ENCODE measurements around the gene PCTP. TPM values are rescaled to one million over a fixed set of nuclear protein-coding genes. Genes with fewer than 3 reads are reported as not detected.

PCTP gene
- total RNA-seq, 1 donor from 2014 or later = 25.2 TPM

GRCh38 chr17:55793272-55793671 lies 42.4 kb downstream of the PCTP start:
- DNase-seq (ENCODE audit: low read depth in 2 of 2) = no peak

- DNase-seq (ENCODE audit: low read depth in 2 of 2) = no peak
Observed at GRCh38 chr17:55794725-55795482, 44.1 kb downstream of the PCTP start.

- DNase-seq (ENCODE audit: low read depth in 2 of 2) = no peak
Observed at GRCh38 chr17:55806745-55807495, 56.1 kb downstream of the PCTP start.

GRCh38 chr17:55811536-55811935 lies 60.7 kb downstream of the PCTP start:
- DNase-seq (ENCODE audit: low read depth in 2 of 2) = peak in 1 of 2 donors; percentile 48

GRCh38 chr17:55812323-55812722 lies 61.5 kb downstream of the PCTP start:
- no peak for DNase-seq (ENCODE audit: low read depth in 2 of 2)

GRCh38 chr17:55813944-55814343 lies 63.1 kb downstream of the PCTP start:
- DNase-seq (ENCODE audit: low read depth in 2 of 2) = no peak

- peak; percentile 33 to 92 for DNase-seq (ENCODE audit: low read depth in 2 of 2)
Observed at GRCh38 chr17:55814377-55814776, 63.5 kb downstream of the PCTP start.

GRCh38 chr17:55816532-55817396 lies 65.9 kb downstream of the PCTP start:
- peak in 1 of 2 donors; percentile 50 for DNase-seq (ENCODE audit: low read depth in 2 of 2)

- DNase-seq (ENCODE audit: low read depth in 2 of 2) = no peak
Observed at GRCh38 chr17:55817397-55817709, 66.5 kb downstream of the PCTP start.

GRCh38 chr17:55818026-55818425 lies 67.2 kb downstream of the PCTP start:
- DNase-seq (ENCODE audit: low read depth in 2 of 2) = no peak

GRCh38 chr17:55818451-55819375 lies 67.9 kb downstream of the PCTP start:
- peak in 1 of 2 donors; percentile 68 for DNase-seq (ENCODE audit: low read depth in 2 of 2)

- DNase-seq (ENCODE audit: low read depth in 2 of 2) = no peak
Observed at GRCh38 chr17:55820675-55821074, 69.8 kb downstream of the PCTP start.

- no peak for DNase-seq (ENCODE audit: low read depth in 2 of 2)
Observed at GRCh38 chr17:55822028-55822427, 71.2 kb downstream of the PCTP start.

- DNase-seq (ENCODE audit: low read depth in 2 of 2) = peak; percentile 7 to 65
Observed at GRCh38 chr17:55825213-55825612, 74.4 kb downstream of the PCTP start.

Other genes starting within 250 kb of the PCTP start
- gene SMIM36, start 239.6 kb upstream of the PCTP start, total RNA-seq = not detected in 2 replicates
- gene TMEM100, start 28.2 kb upstream of the PCTP start, total RNA-seq = 1.7 and 25.4 TPM in 2 replicates

Data from lung microvascular endothelial cell (primary cell).